GM23338 (cell line): ENCODE data around the gene ST3GAL2. TPM values are rescaled to one million over a fixed set of nuclear protein-coding genes. Genes with fewer than 3 reads are reported as not detected.

Source experiments
- ATAC-seq: fragments of 200-7000 bp; cut with Tn5 transposase; 3 replicates; pipeline ENCODE4 v1.9.1; 2020
- DNase-seq: peaks from one replicate; pipeline ENCODE4 v3.0.0-alpha.2; 2015; ENCODE audit warnings: low spot score
- H2AFZ ChIP-seq: fragments of 200-600 bp; sonication (generic); 2 replicates; pipeline ENCODE4 v1.8.0; 2016; ENCODE audit warnings: antibody characterized with exemption, mild to moderate bottlenecking, moderate library complexity
- H3F3A ChIP-seq: fragments of 200-600 bp; sonication (generic); replicated peaks from 2 replicates; pipeline ENCODE4 v1.8.0; 2017; ENCODE audit warnings: antibody characterized with exemption, mixed run types, low read depth
- H3K27ac ChIP-seq: fragments of 200-600 bp; sonication (generic); 2 replicates; pipeline ENCODE4 v1.6.1; 2016; ENCODE audit warnings: low read depth
- H3K27me3 ChIP-seq: fragments of 200-600 bp; sonication (generic); 2 replicates; pipeline ENCODE4 v1.8.0; 2016; ENCODE audit warnings: mild to moderate bottlenecking, mixed run types, moderate library complexity; ENCODE audit not compliant: insufficient read depth
- H3K36me3 ChIP-seq: fragments of 200-600 bp; sonication (generic); 2 replicates; pipeline ENCODE4 v1.8.0; 2016; ENCODE audit warnings: mild to moderate bottlenecking; ENCODE audit not compliant: insufficient read depth
- H3K4me1 ChIP-seq: fragments of 200-600 bp; sonication (generic); 2 replicates; pipeline ENCODE4 v1.8.0; 2016; ENCODE audit warnings: mild to moderate bottlenecking, moderate library complexity; ENCODE audit not compliant: insufficient read depth
- H3K4me2 ChIP-seq: fragments of 200-600 bp; sonication (generic); 2 replicates; pipeline ENCODE4 v1.7.1; 2017; ENCODE audit warnings: mixed run types
- H3K4me3 ChIP-seq: fragments of 200-600 bp; sonication (generic); 2 replicates; pipeline ENCODE4 v1.6.1; 2016; ENCODE audit warnings: mixed run types
- H3K79me2 ChIP-seq: fragments of 200-600 bp; sonication (generic); replicated peaks from 2 replicates; pipeline ENCODE4 v1.8.0; 2017; ENCODE audit warnings: mild to moderate bottlenecking; ENCODE audit not compliant: insufficient read depth
- H3K9me2 ChIP-seq: fragments of 200-600 bp; sonication (generic); 2 replicates; pipeline ENCODE4 v1.8.0; 2017; ENCODE audit not compliant: insufficient read depth
- H4K20me1 ChIP-seq: fragments of 200-600 bp; sonication (generic); replicated peaks from 2 replicates; pipeline ENCODE4 v1.8.0; 2017; ENCODE audit warnings: mild to moderate bottlenecking; ENCODE audit not compliant: insufficient read depth
- H3K27ac Mint-ChIP-seq: 2 replicates; pipeline ENCODE4 v1.8.0; 2020; ENCODE audit warnings: inconsistent platforms, mild to moderate bottlenecking, moderate library complexity, mixed read lengths
- H3K27me3 Mint-ChIP-seq: 3 replicates; pipeline ENCODE4 v1.8.0; 2022; ENCODE audit warnings: low read depth, mild to moderate bottlenecking, moderate library complexity, mixed read lengths, inconsistent platforms; ENCODE audit not compliant: insufficient read depth, poor library complexity
- H3K36me3 Mint-ChIP-seq: 3 replicates; pipeline ENCODE4 v1.8.0; 2021; ENCODE audit warnings: low read depth, mild to moderate bottlenecking, inconsistent platforms, moderate library complexity, mixed read lengths
- H3K4me1 Mint-ChIP-seq: 3 replicates; pipeline ENCODE4 v1.8.0; 2020; ENCODE audit warnings: mild to moderate bottlenecking, inconsistent platforms, mixed read lengths
- H3K4me3 Mint-ChIP-seq: 3 replicates; pipeline ENCODE4 v1.8.0; 2021; ENCODE audit warnings: moderate library complexity, mild to moderate bottlenecking, inconsistent platforms, mixed read lengths
- H3K9me3 Mint-ChIP-seq: 3 replicates; pipeline ENCODE4 v1.8.0; 2020; ENCODE audit warnings: moderate library complexity, mild to moderate bottlenecking, inconsistent platforms, mixed read lengths
- CREB1 ChIP-seq: fragments of 250-450 bp; sonication (Bioruptor Pico); IDR thresholded peaks from 2 replicates; pipeline ENCODE4 v1.5.0; 2020; ENCODE audit warnings: low read depth, mild to moderate bottlenecking, moderate library complexity
- EZH2 ChIP-seq: fragments of 200-600 bp; sonication (generic); IDR thresholded peaks from one replicate; pipeline ENCODE4 v1.8.0; 2017; ENCODE audit warnings: antibody characterized with exemption, mild to moderate bottlenecking, low read depth; ENCODE audit not compliant: unreplicated experiment
- JUNB ChIP-seq: IDR thresholded peaks from one replicate; pipeline ENCODE4 v1.6.1; 2016; ENCODE audit warnings: antibody characterized with exemption; ENCODE audit not compliant: unreplicated experiment
- NANOG ChIP-seq: IDR thresholded peaks from 2 replicates; pipeline ENCODE4 v1.6.1; 2016; ENCODE audit warnings: antibody characterized with exemption, borderline replicate concordance
- POLR2AphosphoS5 ChIP-seq: IDR thresholded peaks from 2 replicates; pipeline ENCODE4 v1.6.1; 2016; ENCODE audit warnings: antibody characterized with exemption, low read depth
- REST ChIP-seq: IDR thresholded peaks from one replicate; pipeline ENCODE4 v1.6.1; 2018; ENCODE audit warnings: antibody characterized with exemption; ENCODE audit not compliant: unreplicated experiment
- STAT1 ChIP-seq: IDR thresholded peaks from one replicate; pipeline ENCODE4 v1.6.1; 2016; ENCODE audit warnings: antibody characterized with exemption; ENCODE audit not compliant: unreplicated experiment
- polyA plus RNA-seq: library from polyadenylated mRNA; unstranded; fragments of >200 nt; fragmentation: Nextera tagmentation; extraction: Ambion mirVana; gene quantifications from 2 replicates; pipeline ENCODE4 v1.2.1, GENCODE V29; 2016
- total RNA-seq: library from RNA; depleted of rRNA; stranded (reverse); fragments of >200 nt; shearing (Covaris generic); gene quantifications from 2 replicates; pipeline ENCODE4 v1.2.3, GENCODE V29; 2014
- TF ChIP-seq, protein P1 (sequence below): fragments of 250-450 bp; sonication (Bioruptor Pico); IDR thresholded peaks from 2 replicates; pipeline ENCODE4 v1.5.0; 2020; ENCODE audit warnings: mild to moderate bottlenecking, moderate library complexity

The ST3GAL2 gene
- total and polyA plus RNA-seq, 2 experiments from 2014 or later, result 12.3 to 39.8 TPM

GRCh38 chr16:70476272-70477020 lies 37.5 kb upstream of the ST3GAL2 start (continued):
- TF ChIP-seq POLR2AphosphoS5 (no peak), CREB1 (no peak)
- TF ChIP-seq, protein P1, sequence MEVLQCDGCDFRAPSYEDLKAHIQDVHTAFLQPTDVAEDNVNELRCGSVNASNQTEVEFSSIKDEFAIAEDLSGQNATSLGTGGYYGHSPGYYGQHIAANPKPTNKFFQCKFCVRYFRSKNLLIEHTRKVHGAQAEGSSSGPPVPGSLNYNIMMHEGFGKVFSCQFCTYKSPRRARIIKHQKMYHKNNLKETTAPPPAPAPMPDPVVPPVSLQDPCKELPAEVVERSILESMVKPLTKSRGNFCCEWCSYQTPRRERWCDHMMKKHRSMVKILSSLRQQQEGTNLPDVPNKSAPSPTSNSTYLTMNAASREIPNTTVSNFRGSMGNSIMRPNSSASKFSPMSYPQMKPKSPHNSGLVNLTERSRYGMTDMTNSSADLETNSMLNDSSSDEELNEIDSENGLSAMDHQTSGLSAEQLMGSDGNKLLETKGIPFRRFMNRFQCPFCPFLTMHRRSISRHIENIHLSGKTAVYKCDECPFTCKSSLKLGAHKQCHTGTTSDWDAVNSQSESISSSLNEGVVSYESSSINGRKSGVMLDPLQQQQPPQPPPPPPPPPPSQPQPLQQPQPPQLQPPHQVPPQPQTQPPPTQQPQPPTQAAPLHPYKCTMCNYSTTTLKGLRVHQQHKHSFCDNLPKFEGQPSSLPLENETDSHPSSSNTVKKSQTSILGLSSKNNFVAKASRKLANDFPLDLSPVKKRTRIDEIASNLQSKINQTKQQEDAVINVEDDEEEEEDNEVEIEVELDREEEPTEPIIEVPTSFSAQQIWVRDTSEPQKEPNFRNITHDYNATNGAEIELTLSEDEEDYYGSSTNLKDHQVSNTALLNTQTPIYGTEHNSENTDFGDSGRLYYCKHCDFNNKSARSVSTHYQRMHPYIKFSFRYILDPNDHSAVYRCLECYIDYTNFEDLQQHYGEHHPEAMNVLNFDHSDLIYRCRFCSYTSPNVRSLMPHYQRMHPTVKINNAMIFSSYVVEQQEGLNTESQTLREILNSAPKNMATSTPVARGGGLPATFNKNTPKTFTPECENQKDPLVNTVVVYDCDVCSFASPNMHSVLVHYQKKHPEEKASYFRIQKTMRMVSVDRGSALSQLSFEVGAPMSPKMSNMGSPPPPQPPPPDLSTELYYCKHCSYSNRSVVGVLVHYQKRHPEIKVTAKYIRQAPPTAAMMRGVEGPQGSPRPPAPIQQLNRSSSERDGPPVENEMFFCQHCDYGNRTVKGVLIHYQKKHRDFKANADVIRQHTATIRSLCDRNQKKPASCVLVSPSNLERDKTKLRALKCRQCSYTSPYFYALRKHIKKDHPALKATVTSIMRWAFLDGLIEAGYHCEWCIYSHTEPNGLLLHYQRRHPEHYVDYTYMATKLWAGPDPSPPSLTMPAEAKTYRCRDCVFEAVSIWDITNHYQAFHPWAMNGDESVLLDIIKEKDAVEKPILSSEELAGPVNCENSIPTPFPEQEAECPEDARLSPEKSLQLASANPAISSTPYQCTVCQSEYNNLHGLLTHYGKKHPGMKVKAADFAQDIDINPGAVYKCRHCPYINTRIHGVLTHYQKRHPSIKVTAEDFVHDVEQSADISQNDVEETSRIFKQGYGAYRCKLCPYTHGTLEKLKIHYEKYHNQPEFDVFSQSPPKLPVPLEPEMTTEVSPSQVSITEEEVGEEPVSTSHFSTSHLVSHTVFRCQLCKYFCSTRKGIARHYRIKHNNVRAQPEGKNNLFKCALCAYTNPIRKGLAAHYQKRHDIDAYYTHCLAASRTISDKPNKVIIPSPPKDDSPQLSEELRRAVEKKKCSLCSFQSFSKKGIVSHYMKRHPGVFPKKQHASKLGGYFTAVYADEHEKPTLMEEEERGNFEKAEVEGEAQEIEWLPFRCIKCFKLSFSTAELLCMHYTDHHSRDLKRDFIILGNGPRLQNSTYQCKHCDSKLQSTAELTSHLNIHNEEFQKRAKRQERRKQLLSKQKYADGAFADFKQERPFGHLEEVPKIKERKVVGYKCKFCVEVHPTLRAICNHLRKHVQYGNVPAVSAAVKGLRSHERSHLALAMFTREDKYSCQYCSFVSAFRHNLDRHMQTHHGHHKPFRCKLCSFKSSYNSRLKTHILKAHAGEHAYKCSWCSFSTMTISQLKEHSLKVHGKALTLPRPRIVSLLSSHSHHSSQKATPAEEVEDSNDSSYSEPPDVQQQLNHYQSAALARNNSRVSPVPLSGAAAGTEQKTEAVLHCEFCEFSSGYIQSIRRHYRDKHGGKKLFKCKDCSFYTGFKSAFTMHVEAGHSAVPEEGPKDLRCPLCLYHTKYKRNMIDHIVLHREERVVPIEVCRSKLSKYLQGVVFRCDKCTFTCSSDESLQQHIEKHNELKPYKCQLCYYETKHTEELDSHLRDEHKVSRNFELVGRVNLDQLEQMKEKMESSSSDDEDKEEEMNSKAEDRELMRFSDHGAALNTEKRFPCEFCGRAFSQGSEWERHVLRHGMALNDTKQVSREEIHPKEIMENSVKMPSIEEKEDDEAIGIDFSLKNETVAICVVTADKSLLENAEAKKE (CRISPR knock-in tag), result no peak

GRCh38 chr16:70475054-70475871 lies 36.4 kb upstream of the ST3GAL2 start:
- Mint-ChIP-seq H3K27ac (0 out of 2 replicates have a peak overlapping the region, but pooled peaks have one; percentile 48), H3K4me1 (peaks cover 13% of the 10 kb centered on the region; the same call in 2 of the 3 replicates), H3K36me3 (0 out of 3 replicates have a peak, but pooled peaks cover under 1% of the 10 kb centered on the region), H3K27me3 (peaks cover 8% of the 10 kb centered on the region), H3K9me3 (no peaks in the 10 kb centered on the region), H3K4me3 (no peak overlapping the region)
- no peak overlapping the region for H3K4me3 ChIP-seq
- no peaks in the 10 kb centered on the region for H3K79me2 ChIP-seq
- H2AFZ ChIP-seq, result no peak overlapping the region
- peak; percentile 7; the same call in 2 of the 3 replicates for ATAC-seq
- no peak overlapping the region for H3K4me2 ChIP-seq
- no peak for DNase-seq
- no peaks in the 10 kb centered on the region for H3K9me2 ChIP-seq
- H3F3A ChIP-seq, result no peaks in the 10 kb centered on the region
- no peaks in the 10 kb centered on the region for H3K36me3 ChIP-seq
- H3K27me3 ChIP-seq, result no peaks in the 10 kb centered on the region
- H3K4me1 ChIP-seq, result no peaks in the 10 kb centered on the region
- no peak overlapping the region for H3K27ac ChIP-seq
- H4K20me1 ChIP-seq, result no peaks in the 10 kb centered on the region
- TF ChIP-seq NANOG (no peak), STAT1 (no peak), CREB1 (no peak), REST (no peak), JUNB (no peak), EZH2 (no peak)
